ENCODE measurements around the gene NKX3-2.

Gene NKX3-2

DNA sequence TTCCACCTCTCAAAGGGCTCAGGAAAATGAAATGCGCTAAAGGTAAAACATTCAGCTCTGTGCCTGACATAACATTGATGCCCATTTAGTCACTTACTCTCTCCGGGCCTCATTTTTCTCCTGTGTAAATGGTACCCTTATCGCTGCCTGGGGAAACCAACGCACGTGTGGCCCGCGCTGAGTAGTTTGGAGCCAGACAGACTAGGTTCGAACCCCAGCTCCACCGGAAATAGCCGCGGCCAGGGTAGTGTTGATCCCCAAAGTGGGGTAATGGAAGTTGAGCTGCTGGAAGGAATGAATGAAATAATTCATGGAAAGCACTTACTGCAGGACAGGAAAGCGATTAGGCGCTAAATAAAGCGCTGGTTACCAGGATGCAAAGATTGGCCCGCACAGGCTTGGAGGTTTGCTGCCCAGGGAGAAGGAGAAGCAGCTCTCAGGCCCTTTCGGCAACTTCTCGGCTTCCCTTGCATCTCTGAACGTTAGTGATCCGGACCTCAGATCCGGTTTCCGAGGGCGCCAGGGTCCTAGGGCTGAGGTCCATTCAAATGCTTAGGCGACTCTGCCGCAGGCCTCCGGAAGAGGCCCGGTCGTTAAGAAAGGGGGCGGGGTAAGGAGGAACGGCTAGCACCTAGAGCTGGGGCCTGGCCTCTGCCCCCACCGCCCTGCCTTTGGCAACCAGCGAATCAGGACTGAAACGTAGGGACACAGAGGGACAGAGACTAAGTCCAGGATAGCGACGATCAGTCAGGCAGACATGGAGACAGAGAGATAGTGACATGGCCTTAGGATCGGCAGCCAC, 13.3 kb downstream of the NKX3-2 start:
- no peak overlapping the region for H3K4me3 ChIP-seq (ENCODE audit: low read depth, low read length)
- TF ChIP-seq CTCF (IDR thresholded peaks at IDR 0.05; ENCODE audit: borderline replicate concordance, insufficient read depth, low read depth, low read length) = no peak

- no peak overlapping the region for H3K4me3 ChIP-seq (ENCODE audit: low read depth, low read length)
These were observed 15.0 kb downstream of the NKX3-2 start for GRCh38 chr4:13529128-13529919.

DNA sequence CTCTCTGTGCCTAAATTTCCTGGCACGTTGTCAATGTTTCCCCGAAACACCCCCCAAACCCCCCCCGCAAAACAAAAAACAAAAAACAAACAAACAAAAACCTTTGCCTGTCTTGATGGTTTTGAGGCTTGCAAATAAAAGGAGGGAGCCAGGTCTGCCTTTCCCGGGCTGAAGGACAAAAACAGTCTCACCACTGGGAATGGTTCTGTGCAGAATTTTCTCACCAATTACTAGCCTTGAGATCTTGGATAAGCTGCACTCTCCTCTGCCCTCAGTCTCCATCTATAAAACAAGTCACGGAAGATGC, 15.5 kb downstream of the NKX3-2 start:
- no peak overlapping the region for H3K4me3 ChIP-seq (ENCODE audit: low read depth, low read length)
- no peak for TF ChIP-seq CTCF (IDR thresholded peaks at IDR 0.05; ENCODE audit: borderline replicate concordance, insufficient read depth, low read depth, low read length)

More at GRCh38 chr4:13529128-13529919, 15.0 kb downstream of the NKX3-2 start:
- TF ChIP-seq CTCF (IDR thresholded peaks at IDR 0.05; ENCODE audit: borderline replicate concordance, insufficient read depth, low read depth, low read length) = no peak

GRCh38 chr4:13527981-13528820, 16.1 kb downstream of the NKX3-2 start:
- no peak for TF ChIP-seq CTCF (IDR thresholded peaks at IDR 0.05; ENCODE audit: borderline replicate concordance, insufficient read depth, low read depth, low read length)
- no peak overlapping the region for H3K4me3 ChIP-seq (ENCODE audit: low read depth, low read length)

DNA sequence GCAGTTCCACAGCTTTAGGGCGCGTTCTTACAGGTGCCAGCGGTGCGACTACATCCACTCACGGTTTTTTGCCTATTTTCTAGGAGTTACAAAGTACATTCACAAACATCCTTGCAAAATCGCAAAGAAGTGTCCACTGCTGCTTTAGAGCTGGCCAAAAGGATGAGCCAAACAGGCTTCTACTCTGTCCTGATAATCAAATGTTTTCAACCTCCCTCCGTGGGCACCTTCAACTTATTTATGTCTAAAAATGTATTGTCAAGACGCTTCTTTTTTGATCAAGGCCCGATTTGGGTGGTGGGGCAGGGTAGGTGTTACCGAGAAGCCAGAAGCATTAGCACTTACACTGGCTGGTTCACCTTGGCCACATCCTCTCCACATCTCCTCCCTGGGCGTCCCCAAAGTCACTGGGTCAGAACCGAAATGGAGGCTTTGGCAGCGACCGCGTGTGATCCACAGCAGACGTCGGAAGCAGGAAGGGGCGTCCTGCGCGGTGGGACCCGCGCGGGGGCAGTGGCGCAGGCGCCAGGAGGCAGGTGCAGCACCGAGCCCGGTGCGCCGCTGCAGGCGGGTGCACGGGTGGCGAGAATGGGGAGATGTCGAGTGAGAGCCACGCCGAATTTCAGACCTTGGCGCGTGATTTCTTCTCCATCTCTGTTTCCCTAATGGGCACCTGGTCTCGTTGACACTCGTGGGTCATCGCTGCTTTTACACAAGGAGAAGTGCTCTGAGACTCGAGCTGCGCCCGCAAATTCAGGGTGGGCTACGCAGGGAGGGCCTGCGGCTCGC, 16.9 kb downstream of the NKX3-2 start:
- no peak for TF ChIP-seq CTCF (IDR thresholded peaks at IDR 0.05; ENCODE audit: borderline replicate concordance, insufficient read depth, low read depth, low read length)
- no peak overlapping the region for H3K4me3 ChIP-seq (ENCODE audit: low read depth, low read length)

GRCh38 chr4:13526658-13527057, 17.6 kb downstream of the NKX3-2 start:
- H3K4me3 ChIP-seq (ENCODE audit: low read depth, low read length) = no peak overlapping the region
- no peak for TF ChIP-seq CTCF (IDR thresholded peaks at IDR 0.05; ENCODE audit: borderline replicate concordance, insufficient read depth, low read depth, low read length)

Data from GM12875 (cell line).